GM18870 (cell line): Measurements from ENCODE around the gene FREM2.

ENCODE experiments used
- ATAC-seq: cut with Tn5 transposase; IDR thresholded peaks from one replicate; pipeline ENCODE4 v1.9.1; 2021; ENCODE audit warnings: moderate library complexity; ENCODE audit not compliant: unreplicated experiment

The FREM2 gene

DNA sequence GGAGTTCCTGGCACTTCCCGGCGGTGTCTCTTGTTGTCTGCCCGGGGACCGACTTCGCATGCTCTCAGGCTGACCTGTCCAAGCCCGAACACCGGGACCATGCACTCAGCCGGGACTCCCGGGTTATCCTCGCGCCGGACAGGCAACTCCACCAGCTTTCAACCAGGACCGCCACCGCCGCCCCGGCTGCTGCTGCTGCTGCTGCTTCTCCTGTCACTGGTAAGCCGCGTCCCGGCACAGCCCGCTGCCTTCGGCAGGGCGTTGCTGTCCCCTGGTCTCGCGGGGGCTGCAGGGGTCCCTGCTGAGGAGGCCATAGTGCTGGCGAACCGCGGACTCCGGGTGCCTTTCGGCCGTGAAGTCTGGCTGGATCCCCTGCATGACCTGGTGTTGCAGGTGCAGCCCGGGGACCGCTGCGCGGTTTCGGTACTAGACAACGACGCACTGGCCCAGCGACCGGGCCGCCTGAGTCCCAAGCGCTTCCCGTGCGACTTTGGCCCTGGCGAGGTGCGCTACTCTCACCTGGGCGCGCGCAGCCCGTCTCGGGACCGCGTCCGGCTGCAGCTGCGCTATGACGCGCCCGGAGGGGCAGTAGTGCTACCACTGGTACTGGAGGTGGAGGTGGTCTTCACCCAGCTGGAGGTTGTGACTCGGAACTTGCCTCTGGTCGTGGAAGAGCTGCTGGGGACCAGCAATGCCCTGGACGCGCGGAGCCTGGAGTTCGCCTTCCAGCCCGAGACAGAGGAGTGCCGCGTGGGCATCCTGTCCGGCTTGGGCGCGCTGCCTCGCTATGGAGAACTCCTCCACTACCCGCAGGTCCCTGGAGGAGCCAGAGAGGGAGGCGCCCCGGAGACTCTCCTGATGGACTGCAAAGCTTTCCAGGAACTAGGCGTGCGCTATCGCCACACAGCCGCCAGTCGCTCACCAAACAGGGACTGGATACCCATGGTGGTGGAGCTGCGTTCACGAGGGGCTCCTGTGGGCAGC is 661 bp downstream of the FREM2 start:
- no peak for ATAC-seq

DNA sequence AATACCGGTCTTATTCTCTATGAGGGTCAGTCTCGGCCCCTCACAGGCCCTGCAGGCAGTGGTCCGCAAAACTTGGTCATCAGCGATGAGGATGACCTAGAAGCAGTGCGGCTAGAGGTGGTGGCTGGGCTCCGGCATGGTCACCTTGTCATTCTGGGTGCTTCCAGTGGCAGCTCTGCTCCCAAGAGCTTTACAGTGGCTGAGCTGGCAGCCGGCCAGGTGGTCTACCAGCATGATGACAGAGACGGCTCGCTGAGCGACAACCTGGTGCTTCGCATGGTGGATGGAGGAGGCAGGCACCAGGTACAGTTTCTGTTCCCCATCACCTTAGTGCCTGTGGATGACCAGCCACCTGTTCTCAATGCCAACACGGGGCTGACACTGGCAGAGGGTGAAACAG is 1.8 kb downstream of the FREM2 start:
- ATAC-seq: no peak

DNA sequence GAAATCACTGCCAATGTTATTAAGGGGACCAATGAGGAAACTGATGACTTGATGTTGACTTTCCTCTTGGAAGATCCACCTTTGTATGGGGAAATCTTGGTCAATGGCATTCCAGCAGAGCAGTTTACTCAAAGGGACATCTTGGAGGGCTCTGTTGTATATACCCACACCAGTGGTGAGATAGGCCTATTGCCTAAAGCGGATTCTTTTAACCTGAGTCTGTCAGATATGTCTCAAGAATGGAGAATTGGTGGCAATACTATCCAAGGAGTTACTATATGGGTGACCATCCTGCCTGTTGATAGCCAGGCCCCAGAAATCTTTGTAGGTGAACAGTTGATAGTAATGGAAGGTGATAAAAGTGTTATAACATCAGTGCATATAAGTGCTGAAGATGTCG is 3.4 kb downstream of the FREM2 start:
- ATAC-seq: no peak

DNA sequence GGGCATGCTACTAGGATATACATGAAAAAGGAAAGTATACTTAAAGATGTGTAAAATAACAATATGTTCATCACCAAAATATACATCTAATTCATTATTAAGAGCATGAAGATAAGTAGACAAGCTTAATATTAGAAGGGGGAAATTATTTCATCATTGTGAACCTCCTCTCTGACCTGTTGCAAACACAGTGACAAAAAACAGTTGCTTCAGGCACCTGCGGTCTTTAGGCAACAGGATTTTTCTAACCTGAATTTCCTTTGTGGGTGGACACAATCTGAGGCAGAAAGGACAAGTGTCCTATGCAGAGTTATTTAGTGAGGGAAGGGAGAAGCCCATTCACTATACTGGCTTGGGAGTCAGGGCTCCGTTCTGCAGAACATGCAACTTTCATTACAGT is 6.3 kb downstream of the FREM2 start:
- no peak for ATAC-seq

DNA sequence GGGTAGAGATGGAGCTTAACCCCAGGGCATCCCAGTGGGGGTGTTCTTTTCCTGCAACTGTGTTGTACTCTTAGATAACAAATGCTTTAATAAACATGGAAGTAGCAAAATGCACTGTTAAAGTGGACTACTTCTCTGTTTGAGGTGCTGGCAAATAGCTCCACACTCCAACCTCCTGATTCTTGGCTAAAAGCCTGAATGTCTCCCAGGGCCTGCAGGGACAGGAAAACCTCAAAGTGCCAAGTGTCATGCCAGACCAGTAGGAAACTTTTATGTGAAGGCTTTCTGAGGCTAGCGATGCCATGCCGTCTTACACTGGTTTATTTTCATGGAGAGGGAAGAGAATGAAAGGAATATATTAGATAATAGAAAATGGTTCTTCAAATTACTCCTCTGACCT is 6.8 kb downstream of the FREM2 start:
- no peak for ATAC-seq

DNA sequence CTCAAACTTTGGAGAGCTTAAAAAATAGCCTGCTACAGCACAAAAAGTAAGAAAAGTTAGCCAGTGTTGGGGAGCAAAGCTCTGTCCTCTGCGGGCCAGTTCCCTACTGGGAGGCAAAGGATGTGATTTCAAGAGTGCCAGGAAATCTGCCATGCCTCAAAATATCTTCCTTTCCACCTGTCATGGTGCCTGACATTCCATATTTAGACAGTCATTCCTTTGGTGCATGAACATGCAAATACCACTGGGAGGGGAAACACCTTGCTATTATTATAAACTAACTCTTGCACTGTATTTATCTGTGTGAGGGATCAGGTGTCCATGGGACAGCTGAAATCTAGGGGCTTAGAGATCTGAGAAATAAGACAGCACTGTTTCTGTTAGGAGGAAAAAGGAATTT is 10.3 kb downstream of the FREM2 start:
- no peak for ATAC-seq

DNA sequence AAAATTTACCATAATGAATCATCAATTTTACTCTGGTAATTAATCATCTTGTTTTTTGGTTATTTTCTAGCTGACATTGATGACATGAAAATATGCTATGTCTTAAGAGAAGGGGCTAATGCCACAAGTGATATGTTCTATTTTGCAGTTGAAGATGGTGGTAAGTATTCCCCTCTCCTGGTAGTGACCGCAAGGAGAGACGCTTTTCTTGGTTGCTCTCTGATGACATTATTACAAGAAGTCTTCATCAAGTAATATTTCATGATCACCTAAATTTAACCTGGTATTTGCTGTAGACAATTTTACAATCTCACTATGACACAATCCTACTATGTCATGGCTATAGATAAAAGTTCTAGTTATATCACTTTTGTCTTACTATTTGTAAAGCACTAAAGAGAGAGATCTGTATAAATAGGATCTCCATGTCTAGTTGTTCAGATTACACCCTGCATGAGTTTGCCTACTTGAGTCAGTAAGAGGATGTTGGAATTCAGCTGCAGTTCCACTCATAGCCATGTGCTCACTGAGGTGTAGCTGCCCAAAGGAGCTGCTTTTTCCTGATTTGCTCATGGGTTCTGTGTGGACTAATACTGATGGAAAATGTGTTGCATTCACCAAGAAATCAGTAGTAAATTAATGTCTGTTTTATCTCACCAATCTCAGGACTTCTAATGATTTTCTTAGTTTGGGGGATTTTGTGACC is 10.9 kb downstream of the FREM2 start:
- no peak for ATAC-seq

DNA sequence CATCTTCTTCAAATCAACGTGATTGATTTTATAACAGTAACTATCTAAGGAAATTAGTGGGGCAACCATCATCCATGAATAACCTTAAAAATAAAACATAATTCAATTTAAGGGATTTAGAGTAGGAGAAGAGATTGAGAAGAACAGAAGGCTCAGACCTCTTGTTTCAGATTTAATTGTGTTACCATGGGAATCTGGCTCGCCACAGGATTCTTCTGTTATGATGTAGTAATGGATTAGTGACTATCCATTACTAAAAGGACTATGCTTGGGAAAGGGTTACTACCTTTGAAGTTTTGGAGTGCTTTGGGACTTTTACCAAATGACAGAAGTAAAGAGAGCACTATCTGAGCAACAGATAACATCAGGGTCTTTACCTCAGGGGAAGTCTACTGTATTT is 13.2 kb downstream of the FREM2 start:
- no peak for ATAC-seq

DNA sequence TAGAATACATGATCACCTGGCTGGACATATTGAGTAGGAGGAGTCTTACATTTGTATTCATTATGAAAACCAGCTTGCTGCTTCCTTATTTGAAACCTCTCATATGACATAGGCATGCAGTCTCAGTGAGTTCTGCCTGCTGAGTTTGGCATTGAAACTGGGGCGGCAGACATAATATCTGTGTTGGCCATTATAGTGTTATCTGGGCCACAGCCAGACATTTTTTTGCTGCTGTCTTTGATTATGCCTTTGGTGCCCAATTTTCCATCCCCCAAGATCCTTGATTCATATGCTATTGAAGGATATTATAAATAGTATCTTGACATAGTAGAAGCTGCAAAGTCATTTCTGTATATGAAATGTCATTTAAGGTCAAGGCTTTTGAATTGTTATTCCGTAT is 15.8 kb downstream of the FREM2 start:
- no peak for ATAC-seq

DNA sequence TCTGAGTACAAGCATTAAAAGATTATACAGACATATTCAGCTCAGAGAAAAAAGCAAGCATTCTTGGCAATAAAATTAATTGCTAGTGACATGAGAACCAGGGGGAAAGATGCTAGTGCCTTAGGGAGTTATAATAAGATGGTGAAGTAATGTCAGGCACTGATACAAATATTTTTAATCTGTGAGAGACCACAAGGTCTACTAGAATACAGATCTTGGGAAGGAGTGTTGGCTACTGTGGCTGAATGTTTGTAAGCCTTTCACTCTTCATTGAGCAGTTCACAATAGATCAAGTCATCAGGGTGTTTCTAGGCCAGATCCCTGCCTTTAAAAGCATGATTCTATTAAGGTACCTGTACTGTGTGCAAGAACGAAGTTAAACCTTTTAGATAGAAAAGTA is 16.4 kb downstream of the FREM2 start:
- no peak for ATAC-seq

DNA sequence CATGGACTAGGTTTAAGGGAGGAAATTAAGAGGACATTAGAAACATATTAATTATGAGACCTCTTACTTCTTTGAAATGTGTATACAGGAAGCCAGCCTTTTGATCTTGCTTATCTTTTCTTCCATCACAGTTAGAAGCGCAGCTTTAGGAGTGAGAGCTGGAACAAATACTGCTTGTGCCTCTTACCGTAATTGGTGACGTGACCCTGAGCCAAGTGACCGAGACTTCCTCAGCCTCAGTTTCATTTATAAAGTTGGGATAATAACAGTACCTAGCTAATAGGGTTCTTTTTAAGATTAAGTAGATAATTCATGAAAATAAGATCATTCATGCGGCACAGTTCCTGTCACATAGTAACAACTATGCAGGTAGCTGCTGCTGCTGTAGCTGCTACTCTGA is 18.5 kb downstream of the FREM2 start:
- no peak for ATAC-seq

DNA sequence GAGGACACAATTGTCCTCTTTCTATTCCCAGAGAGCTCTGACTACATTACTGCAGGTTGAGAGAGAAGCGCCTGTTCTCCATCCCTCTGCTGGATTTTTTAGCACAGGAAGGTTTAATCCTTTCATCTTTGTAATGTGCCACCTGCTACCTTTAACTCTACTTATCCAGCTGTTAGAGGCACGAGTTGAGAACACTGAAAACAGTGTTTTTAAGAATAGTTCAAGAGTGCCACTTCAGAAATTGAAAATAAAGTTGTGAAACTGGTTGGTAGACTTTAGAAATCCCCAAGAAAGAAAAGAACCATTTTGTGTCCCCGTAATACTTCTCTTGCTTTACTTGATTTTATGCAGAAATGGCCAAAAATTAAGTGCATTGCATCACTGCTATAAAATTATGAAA is 20.6 kb downstream of the FREM2 start:
- no peak for ATAC-seq

DNA sequence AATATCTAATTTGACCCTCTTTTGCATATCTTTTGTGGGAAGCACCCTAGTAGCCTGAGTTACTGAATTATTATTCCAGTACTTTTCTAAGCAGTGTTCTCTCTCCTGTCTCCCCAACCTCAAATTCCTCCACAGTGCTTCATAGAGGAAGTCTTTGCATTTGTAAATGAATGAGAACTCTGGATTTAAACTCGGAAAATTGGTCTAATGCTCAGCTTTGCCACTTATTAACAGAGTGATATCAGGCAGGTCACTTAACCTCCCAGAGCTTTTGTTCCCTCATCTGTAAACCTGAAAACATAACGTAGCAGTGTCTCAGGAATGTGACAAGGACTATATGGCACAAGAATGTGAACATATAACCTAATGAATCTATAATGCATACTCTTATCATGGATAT is 26.2 kb downstream of the FREM2 start:
- ATAC-seq: no peak

DNA sequence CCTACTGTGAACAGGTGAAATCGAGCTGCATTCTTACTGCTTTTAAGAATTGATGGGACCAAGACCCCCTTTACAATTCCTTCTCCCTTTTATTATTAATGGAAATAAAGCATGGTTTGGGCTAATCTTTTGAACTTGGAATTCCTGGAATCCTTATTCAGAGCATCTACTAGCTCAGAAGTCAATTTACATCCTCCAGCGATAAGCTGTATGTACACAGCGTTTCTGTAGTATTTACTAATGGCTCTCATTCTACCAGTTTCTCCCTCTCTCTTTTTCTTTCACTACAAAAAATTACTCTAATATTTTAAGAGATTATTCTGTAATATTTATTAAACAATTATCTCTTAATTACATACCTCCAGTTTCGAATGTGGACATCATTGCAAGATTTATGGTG is 31.5 kb downstream of the FREM2 start:
- ATAC-seq: no peak

DNA sequence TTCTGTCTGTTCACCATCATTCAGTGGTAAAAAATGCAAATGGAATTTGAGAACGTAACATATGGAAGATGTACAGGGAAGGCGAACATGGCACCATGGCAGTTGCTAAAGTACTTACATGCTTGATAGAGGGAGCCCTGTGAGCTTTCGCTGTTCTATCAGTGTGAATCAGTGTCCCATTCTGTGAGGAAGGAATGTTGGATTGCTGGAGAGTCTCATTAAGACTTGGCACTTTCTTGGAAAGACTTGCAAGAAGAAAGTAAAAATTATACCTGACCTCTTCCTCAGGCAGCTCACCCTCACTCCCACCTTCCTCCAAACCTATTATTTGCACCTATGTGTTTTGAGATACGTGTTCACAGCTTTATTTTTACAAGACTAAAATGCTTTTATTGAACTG is 43.5 kb downstream of the FREM2 start:
- ATAC-seq: no peak

DNA sequence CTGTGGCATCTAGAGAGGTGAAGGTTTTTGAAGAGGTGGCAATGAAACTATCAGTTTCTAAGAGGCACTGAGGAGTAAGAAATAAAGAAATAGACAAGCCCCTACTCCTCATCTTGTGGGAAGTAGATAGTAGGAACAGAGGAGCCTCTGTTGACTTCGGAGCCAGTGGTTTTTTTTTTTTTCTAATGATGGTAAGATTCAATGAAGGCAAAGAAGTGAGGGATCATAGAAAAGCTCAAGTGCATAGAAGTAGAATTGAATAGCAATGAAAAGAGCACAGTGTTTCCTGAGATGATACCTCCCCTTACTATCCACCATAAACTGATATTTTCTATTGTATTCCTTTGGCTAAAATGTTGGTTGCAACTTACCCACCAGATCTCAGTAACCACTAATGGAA is 46.3 kb downstream of the FREM2 start:
- ATAC-seq: no peak

DNA sequence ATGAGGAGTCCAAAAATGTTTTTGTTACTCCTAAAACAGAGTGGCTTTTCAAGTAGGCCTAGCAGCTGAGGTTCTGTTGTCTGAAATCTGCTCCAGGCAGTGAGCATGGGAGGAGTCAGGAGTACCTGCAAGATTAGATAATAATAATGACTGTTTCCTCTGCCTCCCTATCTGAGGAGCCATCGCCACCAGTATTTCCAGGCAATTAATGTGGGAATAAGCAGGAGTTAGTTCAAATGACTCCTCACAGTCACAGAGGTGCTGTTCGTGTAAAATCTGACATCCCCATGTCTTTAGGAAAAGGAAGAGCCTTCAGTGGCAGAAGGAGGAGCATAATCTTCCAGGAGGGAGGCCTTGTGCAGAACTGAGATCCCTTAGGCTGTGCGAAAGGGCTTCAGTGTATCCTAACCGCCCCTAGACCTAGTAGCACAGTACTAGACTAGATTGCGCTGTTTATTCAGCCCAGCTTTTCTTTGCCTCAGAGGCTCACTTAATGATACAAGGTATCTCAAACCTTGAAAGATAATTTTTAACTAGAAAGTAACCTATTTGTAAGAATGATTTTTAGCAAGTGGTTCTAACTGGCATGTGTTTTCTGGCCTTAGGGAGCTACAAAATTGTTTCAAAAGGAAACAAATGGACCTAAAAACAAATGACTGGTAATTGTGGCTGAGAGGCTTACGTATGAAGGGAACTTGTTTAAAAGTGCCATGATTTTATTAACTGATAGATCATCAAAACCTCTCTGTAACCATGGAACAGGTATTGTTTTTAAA is 49.0 kb downstream of the FREM2 start:
- no peak for ATAC-seq

DNA sequence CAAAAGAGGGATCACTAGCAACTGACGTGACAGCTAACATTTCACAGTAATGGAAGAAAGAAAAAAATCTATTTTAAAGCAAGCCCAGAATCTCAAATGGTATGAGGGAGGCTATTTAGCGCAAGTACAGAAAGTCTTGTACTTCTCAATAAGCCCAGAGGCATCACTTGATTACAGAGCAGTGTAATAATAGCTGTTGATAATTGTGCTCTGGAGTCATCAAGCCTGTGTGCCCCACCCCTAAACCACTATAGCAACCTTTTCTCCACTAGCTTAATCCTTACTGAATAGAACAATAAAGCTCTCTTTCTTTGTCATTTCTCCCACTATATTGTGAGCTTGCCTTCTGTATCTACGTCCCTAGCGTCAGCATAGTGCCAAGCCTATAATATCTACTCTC is 56.6 kb downstream of the FREM2 start:
- ATAC-seq: no peak

DNA sequence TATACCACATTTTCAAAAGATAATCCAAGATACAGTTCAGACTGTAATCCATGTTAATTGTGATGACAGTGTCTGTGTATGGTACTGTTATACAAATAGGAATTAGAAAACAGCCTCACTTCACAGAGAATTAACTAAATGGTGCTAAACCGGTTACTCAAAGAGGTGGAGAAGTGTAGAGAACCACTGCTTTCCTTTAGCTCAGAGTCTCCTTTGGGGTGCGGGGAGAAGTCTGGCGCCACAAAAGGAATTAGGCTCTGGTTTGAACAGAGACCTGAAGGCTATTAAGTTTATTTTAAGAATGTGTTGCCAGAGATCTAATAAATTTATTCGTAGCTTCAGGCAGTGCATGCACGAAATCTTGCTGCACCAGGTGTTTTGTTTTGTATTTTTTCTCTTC is 65.8 kb downstream of the FREM2 start:
- ATAC-seq: no peak

DNA sequence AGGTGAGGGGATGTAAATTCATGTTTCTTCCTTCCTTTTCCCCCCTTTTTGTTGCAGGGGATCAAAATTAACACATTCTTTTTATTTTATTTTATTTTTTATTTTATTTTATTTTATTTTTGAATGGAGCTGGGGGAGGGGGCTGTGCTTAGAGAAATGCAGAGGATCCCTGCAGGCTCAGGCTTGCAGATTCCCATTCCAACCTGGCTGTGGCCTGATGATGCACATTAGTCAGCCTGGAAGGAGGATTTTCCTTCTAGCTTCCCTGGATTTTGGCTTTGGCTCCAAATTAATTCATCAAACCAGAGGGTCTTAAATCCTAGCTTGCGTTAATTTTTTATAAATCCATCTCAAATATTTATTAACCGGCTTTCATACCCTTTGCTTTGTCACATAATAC is 67.0 kb downstream of the FREM2 start:
- no peak for ATAC-seq

DNA sequence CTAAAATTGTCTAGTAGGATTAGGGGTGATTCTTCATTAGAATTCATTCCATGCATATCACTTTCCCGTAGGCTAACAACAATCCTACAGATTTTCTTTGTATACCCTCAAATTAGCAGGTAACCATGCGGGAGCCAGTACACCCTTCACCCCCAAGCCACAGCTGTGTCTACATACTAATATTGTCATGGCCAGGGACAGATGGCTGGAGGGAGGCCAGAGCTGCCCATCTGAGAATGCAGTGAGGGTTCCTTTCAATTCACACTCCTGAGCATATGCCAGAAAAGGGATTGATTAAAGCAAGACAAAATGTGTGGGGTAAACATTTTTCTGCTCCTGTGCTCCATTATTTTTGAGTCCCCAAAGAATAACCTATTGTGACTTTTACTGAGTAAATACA is 68.9 kb downstream of the FREM2 start:
- ATAC-seq: no peak

DNA sequence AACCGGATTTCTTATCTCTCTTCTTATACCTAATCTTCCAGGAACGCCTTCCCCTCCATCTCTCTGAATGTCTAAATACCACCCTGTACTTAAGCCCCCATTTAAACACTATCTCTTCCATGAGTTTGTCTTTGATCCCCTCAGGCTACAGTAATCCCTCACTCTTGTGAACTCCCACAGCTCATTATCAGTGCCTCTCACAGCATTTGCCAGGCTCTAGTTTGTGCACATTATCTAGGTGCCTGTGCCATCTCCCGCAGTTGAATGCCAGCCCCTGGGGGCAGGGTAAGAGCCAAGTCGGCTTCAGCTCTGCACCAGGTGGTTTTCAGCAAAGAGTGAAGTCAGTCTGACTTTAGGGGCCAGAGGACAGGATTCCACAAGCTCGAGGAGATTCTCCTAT is 71.4 kb downstream of the FREM2 start:
- no peak for ATAC-seq
